ENCODE measurements around the gene BCL7A.

The BCL7A gene

DNA sequence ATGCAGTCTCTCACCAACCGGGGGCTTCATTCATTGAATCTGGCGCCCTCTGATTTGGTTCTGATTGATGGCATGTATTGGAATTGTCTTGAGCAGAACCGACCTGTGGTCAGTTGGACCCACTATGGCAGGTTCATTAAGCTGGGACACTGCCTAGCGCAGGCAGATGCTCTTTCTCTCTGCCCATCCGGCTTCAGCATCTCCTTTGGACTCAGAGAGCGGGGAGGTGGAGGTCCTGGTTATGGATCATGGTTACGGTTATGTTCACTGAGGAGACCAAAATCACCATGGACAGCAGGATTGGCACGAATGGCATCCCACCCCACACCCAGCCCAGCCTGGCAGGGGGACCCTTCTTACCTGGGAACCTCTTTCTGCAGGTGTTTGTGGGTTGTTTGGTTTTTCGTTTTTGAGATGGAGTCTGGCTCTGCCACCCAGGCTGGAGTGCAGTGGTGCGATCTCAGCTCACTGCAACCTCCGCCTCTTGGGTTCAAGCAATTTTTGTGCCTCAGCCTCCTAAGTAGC lies 16.4 kb upstream of the BCL7A start:
- Histone ChIP-seq H3K27ac (ENCODE audit: low read depth, low read length) (no peak overlapping the region), H3K27me3 (ENCODE audit: control insufficient read depth, insufficient read depth, low read length) (no peaks in the 10 kb centered on the region), H3K4me1 (ENCODE audit: control insufficient read depth, insufficient read depth, low read length) (no peaks in the 10 kb centered on the region), H3K36me3 (ENCODE audit: control insufficient read depth, insufficient read depth, low read length) (no peaks in the 10 kb centered on the region), H3K4me3 (ENCODE audit: low read length) (no peak overlapping the region), H3K9ac (ENCODE audit: low read length) (no peak overlapping the region)

DNA sequence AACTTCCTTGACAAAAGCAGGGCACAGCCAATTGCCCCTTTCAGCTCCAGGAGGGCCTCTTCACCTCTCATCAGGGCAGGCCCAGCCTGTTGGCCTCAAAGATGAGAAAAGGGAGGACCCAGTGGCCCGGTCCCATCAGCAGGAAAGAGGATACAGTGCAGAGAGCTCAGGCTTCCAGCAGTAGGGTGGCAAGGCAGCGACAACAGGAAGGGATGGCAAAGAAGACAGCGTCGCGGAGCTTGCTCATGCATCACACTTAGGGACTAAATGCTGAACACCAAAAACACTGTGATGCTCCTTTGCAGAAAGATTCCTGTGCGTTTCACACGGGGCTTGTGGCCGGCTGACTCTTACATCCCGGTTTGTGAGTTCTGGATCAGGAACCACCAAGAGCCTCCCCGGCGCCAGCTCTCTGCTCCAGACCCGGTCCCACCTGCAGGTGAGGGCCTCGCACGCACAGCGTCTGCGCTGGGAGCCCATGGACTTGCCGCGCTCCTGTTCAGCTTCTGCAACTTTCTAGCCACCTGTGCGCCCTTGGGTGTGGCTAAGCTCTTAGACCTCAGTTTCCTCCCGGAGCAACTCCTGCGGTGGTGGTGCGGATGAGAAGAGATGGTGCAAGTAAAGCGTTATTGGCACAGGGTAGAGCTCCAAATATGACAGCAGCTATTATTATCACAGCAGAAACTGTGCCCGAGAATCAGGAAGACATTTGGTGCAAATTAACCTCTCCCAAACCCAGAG lies 15.3 kb upstream of the BCL7A start:
- Histone ChIP-seq H3K36me3 (ENCODE audit: control insufficient read depth, insufficient read depth, low read length) (no peaks in the 10 kb centered on the region), H3K9ac (ENCODE audit: low read length) (no peak overlapping the region), H3K4me1 (ENCODE audit: control insufficient read depth, insufficient read depth, low read length) (no peaks in the 10 kb centered on the region), H3K4me3 (ENCODE audit: low read length) (no peak overlapping the region), H3K27me3 (ENCODE audit: control insufficient read depth, insufficient read depth, low read length) (no peaks in the 10 kb centered on the region), H3K27ac (ENCODE audit: low read depth, low read length) (no peak overlapping the region)

DNA sequence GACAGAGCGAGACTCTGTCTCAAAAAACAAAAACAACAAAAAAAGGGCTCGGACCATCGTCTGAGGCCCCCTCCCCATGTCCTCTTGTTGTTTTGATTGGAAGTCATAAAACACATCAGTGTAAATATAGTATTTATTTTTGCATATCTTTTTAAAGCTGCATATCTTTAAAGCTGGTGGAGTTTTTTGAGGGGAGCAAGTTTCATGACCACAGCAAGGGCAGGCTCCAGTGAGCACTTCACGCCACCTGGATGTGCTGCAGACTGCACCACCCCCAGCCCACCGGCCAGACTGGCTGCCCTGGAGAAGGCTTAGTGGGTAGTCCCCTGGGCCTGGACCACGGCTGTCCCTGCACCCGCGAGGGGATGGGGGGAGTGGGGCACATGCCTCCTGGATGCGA lies 11.9 kb upstream of the BCL7A start:
- Histone ChIP-seq H3K4me3 (ENCODE audit: low read length) (no peak overlapping the region), H3K4me1 (ENCODE audit: control insufficient read depth, insufficient read depth, low read length) (no peaks in the 10 kb centered on the region), H3K9ac (ENCODE audit: low read length) (no peak overlapping the region)

DNA sequence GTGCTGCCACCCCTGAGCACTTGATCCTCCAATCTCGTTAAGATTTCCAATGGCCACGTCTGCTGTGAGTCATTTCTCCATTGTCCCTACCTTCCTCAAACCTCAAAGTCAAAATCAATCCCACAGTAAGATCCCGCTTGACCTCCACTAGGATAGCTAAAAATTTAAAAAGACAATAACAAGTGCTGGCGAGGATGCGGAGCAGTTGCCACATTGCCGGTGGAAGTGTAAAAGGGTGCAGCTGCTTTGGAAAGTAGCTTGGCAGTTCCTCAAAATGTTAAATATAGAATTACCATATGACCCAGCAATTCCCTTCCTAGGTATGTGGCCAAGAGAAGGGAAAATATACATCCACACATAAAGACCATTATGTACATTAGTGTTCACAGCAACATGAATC lies 9.5 kb upstream of the BCL7A start:
- Histone ChIP-seq H3K4me1 (ENCODE audit: control insufficient read depth, insufficient read depth, low read length) (no peaks in the 10 kb centered on the region), H3K27me3 (ENCODE audit: control insufficient read depth, insufficient read depth, low read length) (no peaks in the 10 kb centered on the region), H3K4me3 (ENCODE audit: low read length) (no peak overlapping the region), H3K9ac (ENCODE audit: low read length) (no peak overlapping the region), H3K36me3 (ENCODE audit: control insufficient read depth, insufficient read depth, low read length) (no peaks in the 10 kb centered on the region), H3K27ac (ENCODE audit: low read depth, low read length) (no peak overlapping the region)

More for the DNA sequence above, 11.9 kb upstream of the BCL7A start:
- Histone ChIP-seq H3K27ac (ENCODE audit: low read depth, low read length) (no peak overlapping the region), H3K36me3 (ENCODE audit: control insufficient read depth, insufficient read depth, low read length) (no peaks in the 10 kb centered on the region), H3K27me3 (ENCODE audit: control insufficient read depth, insufficient read depth, low read length) (no peaks in the 10 kb centered on the region)

DNA sequence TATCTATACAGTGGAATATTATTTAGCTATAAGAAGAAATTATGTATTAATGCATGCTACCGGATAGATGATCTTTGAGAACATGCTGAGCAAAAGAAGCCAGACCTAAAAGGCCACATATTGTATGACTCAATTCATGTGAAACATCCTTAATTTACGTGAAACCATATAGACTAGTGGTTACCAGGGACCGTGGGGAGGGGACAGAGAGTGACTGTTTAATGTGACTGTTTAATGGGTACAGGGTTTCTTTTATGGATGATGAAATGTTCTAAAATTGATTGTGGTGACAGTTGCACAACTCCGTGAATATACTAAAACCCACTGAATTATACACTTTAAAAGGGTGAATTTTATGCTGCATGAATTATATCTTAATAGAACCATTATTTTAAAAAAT lies 8.5 kb upstream of the BCL7A start:
- Histone ChIP-seq H3K9ac (ENCODE audit: low read length) (no peak overlapping the region), H3K27me3 (ENCODE audit: control insufficient read depth, insufficient read depth, low read length) (no peaks in the 10 kb centered on the region), H3K4me3 (ENCODE audit: low read length) (no peak overlapping the region), H3K4me1 (ENCODE audit: control insufficient read depth, insufficient read depth, low read length) (no peaks in the 10 kb centered on the region), H3K27ac (ENCODE audit: low read depth, low read length) (no peak overlapping the region), H3K36me3 (ENCODE audit: control insufficient read depth, insufficient read depth, low read length) (no peaks in the 10 kb centered on the region)

DNA sequence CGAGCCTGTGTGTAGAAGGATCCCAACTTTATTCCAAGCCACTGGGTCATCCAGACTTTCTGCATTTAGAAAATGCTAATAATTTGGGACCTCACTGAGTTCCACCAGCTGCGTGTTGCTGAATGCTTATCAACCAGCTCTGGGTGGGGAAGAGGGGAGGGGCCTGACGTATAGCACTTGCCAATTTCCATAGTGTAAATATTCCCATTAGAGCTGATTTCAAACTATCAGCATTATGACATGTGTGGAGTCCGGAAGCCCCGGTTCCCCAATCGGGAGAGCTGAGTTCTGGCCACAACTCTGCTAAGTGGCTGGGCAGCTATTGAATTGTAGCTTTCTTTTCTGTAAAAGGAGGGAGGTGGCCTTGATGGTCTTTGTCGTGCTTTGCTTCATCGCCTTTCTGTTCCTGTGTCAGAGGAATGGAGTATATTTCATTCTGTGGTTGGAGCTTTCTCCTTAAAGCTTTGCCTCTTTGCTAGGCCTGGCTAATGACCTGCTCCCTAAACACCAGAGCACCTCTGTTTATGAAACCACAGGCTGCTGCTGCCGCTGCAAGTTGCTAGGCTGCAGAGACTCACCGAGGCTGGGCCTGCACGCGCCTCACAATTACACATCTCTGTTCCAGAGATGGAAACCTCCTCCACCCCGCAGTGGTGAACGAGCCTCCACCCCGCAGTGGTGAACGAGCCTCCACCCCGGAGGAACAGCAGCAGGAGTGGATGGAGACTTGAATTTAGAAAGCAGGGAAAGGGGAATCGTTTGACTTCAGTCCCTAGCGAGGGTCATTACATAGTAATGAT lies 7.7 kb upstream of the BCL7A start:
- Histone ChIP-seq H3K36me3 (ENCODE audit: control insufficient read depth, insufficient read depth, low read length) (no peaks in the 10 kb centered on the region), H3K4me3 (ENCODE audit: low read length) (no peak overlapping the region), H3K27ac (ENCODE audit: low read depth, low read length) (no peak overlapping the region), H3K9ac (ENCODE audit: low read length) (no peak overlapping the region), H3K4me1 (ENCODE audit: control insufficient read depth, insufficient read depth, low read length) (no peaks in the 10 kb centered on the region), H3K27me3 (ENCODE audit: control insufficient read depth, insufficient read depth, low read length) (no peaks in the 10 kb centered on the region)

DNA sequence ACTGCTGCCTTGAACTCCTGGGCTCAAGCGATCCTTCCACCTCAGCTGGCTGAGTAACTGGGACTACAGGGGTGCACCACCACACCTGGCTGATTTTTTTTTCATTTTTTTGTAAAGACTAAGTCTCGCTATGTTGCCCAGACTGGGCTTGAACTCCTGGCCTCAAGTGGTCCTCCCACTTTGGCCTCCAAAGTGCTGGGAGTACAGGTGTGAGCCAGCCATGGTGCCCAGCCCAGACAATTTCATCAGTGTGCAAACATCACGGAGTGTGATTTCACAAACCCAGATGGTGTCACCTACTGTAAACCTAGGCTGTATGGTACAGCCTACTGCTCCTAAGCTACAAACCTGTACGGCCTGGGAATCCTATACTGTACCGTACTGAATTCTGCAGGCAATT lies 6.9 kb upstream of the BCL7A start:
- Histone ChIP-seq H3K4me1 (ENCODE audit: control insufficient read depth, insufficient read depth, low read length) (no peaks in the 10 kb centered on the region), H3K4me3 (ENCODE audit: low read length) (no peak overlapping the region), H3K9ac (ENCODE audit: low read length) (no peak overlapping the region), H3K27ac (ENCODE audit: low read depth, low read length) (no peak overlapping the region), H3K27me3 (ENCODE audit: control insufficient read depth, insufficient read depth, low read length) (no peaks in the 10 kb centered on the region), H3K36me3 (ENCODE audit: control insufficient read depth, insufficient read depth, low read length) (no peaks in the 10 kb centered on the region)

DNA sequence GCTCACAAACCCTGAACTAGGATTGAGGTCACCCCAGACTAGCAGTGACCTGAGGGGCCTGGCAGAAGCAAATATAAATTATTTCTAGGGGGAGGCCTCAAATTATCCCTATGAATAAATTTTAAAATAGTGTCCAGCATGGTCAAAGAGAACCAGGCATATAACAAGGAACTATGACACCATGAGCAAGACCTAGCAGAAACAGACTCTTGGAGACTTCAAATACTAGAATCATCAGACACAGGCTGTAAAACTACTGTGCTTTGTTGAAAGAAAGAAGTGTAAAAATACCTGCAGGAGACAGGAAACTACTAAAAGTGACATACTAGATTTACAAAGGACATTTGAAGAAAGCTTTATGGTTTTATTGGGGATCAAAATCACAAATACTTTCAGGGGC lies 3.2 kb upstream of the BCL7A start:
- H3K27me3 ChIP-seq (ENCODE audit: control insufficient read depth, insufficient read depth, low read length): no peaks in the 10 kb centered on the region
- H3K27ac ChIP-seq (ENCODE audit: low read depth, low read length): no peak overlapping the region
- no peak overlapping the region for H3K9ac ChIP-seq (ENCODE audit: low read length)
- H3K4me1 ChIP-seq (ENCODE audit: control insufficient read depth, insufficient read depth, low read length): peaks cover 3% of the 10 kb centered on the region
- H3K36me3 ChIP-seq (ENCODE audit: control insufficient read depth, insufficient read depth, low read length): no peaks in the 10 kb centered on the region
- no peak overlapping the region for H3K4me3 ChIP-seq (ENCODE audit: low read length)

DNA sequence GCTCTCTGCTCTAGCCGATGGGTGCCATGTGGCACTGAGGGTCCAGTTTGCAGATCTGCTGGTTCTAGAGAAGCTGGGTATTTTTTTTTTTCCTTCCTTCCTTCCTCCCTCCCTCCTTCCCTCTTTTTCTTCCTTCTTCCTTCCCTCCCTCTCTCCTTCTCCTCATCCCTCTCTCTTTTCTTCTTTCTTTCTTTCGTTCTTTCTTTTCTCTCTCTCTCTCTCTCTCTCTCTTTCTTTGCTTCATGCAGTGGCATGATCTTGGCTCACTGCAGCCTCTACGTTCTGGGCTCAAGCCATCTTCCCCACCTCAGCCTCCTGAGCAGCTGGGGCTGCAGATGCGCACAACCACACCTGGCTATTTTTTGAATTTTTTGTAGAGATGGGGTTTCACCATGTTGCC lies 2.7 kb upstream of the BCL7A start:
- Histone ChIP-seq H3K27me3 (ENCODE audit: control insufficient read depth, insufficient read depth, low read length) (no peaks in the 10 kb centered on the region), H3K27ac (ENCODE audit: low read depth, low read length) (no peak overlapping the region), H3K4me3 (ENCODE audit: low read length) (no peak overlapping the region), H3K36me3 (ENCODE audit: control insufficient read depth, insufficient read depth, low read length) (no peaks in the 10 kb centered on the region), H3K4me1 (ENCODE audit: control insufficient read depth, insufficient read depth, low read length) (peaks cover 4% of the 10 kb centered on the region), H3K9ac (ENCODE audit: low read length) (no peak overlapping the region)

DNA sequence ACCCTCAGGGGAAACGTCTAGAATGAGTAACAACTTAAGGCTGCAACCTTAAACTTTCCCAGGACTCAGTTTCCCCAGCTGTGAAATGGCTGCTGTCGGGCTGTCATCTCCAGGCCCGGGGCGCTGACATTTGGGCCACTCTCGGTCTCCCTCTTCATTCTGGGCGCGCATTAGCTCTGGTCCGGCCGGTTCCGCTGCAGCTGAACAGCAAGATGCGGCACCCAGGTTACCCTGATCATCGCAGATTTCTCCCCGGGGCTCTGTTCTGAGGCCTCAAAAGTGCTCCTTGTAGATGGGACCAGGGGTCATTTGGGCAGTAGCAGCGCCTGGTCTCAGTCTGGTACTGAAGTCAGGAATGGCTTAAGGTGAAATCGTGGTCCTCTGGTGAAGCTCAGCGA lies 890 bp upstream of the BCL7A start:
- peaks cover 8% of the 10 kb centered on the region for H3K4me1 ChIP-seq (ENCODE audit: control insufficient read depth, insufficient read depth, low read length)
- H3K27me3 ChIP-seq (ENCODE audit: control insufficient read depth, insufficient read depth, low read length): no peaks in the 10 kb centered on the region
- no peaks in the 10 kb centered on the region for H3K36me3 ChIP-seq (ENCODE audit: control insufficient read depth, insufficient read depth, low read length)
- peak overlapping the region; percentile 58 for H3K4me3 ChIP-seq (ENCODE audit: low read length)
- H3K27ac ChIP-seq (ENCODE audit: low read depth, low read length): no peak overlapping the region
- H3K9ac ChIP-seq (ENCODE audit: low read length): no peak overlapping the region

DNA sequence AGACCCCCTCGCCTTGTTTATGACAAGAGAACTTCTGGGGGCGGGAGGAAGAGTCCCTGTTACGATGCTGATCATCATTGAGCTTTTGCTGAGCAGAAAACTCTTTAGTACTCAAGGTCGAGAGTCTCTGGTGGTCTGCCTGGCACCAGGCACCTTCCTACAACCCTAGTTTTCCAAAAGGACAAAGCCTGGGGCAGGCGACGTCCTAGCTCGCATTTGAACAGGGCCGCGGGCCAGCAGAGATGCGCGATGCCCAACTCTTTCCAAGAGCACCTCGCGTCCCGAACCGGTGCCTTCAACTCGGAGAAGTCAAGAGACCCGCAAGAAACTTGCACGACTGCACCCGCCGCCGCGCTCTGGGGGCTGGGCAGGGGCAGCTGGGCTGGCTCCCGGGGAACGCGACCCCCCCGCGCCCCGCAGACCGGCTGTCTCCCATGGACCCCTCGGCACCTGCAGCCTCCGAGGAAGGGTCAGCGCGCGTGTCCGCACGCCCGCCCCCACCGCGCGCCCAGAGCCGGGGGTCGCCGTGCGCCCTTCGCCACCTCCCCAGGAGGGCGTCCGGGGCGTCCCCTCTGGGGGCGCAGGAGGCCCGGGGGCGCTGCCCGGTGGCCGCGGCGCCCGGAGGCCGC lies 377 bp upstream of the BCL7A start:
- Histone ChIP-seq H3K27me3 (ENCODE audit: control insufficient read depth, insufficient read depth, low read length) (no peaks in the 10 kb centered on the region), H3K36me3 (ENCODE audit: control insufficient read depth, insufficient read depth, low read length) (no peaks in the 10 kb centered on the region), H3K4me3 (ENCODE audit: low read length) (peak overlapping the region; percentile 58), H3K4me1 (ENCODE audit: control insufficient read depth, insufficient read depth, low read length) (peaks cover 8% of the 10 kb centered on the region), H3K9ac (ENCODE audit: low read length) (no peak overlapping the region), H3K27ac (ENCODE audit: low read depth, low read length) (peak overlapping the region; percentile 68)

All from rectal smooth muscle tissue (tissue), 1 donor.